ENCODE measurements around the gene PIH1D1. TPM values are rescaled to one million over a fixed set of nuclear protein-coding genes. Genes with fewer than 3 reads are reported as not detected.
A peak's percentile ranks its signal among the peaks of the same experiment; 100 is the strongest.

PIH1D1 gene
- total RNA-seq, 2 experiments from 2014 or later, result 124 to 126 TPM

- Mint-ChIP-seq H3K4me1 (ENCODE audit: low read depth) (peaks cover 34% of the 10 kb centered on the region), H3K4me3 (peak overlapping the region; percentile 100), H3K9me3 (no peaks in the 10 kb centered on the region), H3K27ac (peak overlapping the region; percentile 99), H3K27me3 (no peaks in the 10 kb centered on the region), H3K36me3 (ENCODE audit: low read depth) (peaks cover 77% of the 10 kb centered on the region)
- CTCF ChIA-PET, result interaction anchor here (1.3 to 2.6 kb wide), 5 partner anchors 8 to 82 kb away, joined by 3 to 8 read pairs (median 5); partner anchors contain the start of genes FLT3LG and RPS11
- TF ChIP-seq CTCF (IDR thresholded peaks at IDR 0.05), result no peak
- ATAC-seq (no peak), DNase-seq (no peak)
- intact Hi-C loops (cut with micrococcal nuclease), result no loop called here
- POLR2A ChIA-PET, result interaction anchor here (0.6 to 4.6 kb wide), 30 partner anchors 8 to 500 kb away, joined by 3 to 76 read pairs (median 5); partner anchors contain the start of genes CD37, FLT3LG, GFY and NOSIP
Measured at GRCh38 chr19:49488046-49488862, 36.6 kb upstream of the PIH1D1 start.

- POLR2A ChIA-PET, result interaction anchor here (0.6 to 4.6 kb wide), 27 partner anchors 10 to 501 kb away, joined by 3 to 76 read pairs (median 5); partner anchors contain the start of genes CD37, FLT3LG, GFY and NOSIP
- Mint-ChIP-seq H3K27ac (peak within 1 kb of the TSS; percentile 99), H3K4me1 (ENCODE audit: low read depth) (peaks cover 31% of the 10 kb centered on the region), H3K4me3 (peak within 1 kb of the TSS; percentile 100), H3K36me3 (ENCODE audit: low read depth) (peaks cover 71% of the 10 kb centered on the region), H3K27me3 (no peaks in the 10 kb centered on the region), H3K9me3 (no peaks in the 10 kb centered on the region)
- intact Hi-C loops (cut with micrococcal nuclease), result no loop called here
- CTCF ChIA-PET, result interaction anchor here (1.4 to 2.6 kb wide), 4 partner anchors 9 to 83 kb away, joined by 3 to 8 read pairs (median 6); partner anchors contain the start of gene RPS11
- peak; percentile 100 for DNase-seq
- no peak for TF ChIP-seq CTCF (IDR thresholded peaks at IDR 0.05)
- peak; percentile 93 for ATAC-seq
Measured at GRCh38 chr19:49487277-49488045, 35.8 kb upstream of the PIH1D1 start, which contains the start of gene RPL13A. Gene RPL13A, plus strand, starts transcription at chr19:49487608. Its CDS starts 22 bp downstream, at chr19:49487630.

GRCh38 chr19:49486710-49487276, 35.2 kb upstream of the PIH1D1 start:
- ChIA-PET CTCF (interaction anchor here (2.6 to 3.4 kb wide), 2 partner anchors 10 to 11 kb away, joined by 7 to 19 read pairs; no protein-coding TSS in a partner anchor), POLR2A (interaction anchor here (1.0 to 4.6 kb wide), 13 partner anchors 9 to 154 kb away, joined by 3 to 76 read pairs (median 7); partner anchors contain the start of genes FLT3LG, GFY, PIH1D1 and PRR12)
- no peaks in the 10 kb centered on the region for H3K27me3 Mint-ChIP-seq
- peaks cover 68% of the 10 kb centered on the region for H3K36me3 Mint-ChIP-seq (ENCODE audit: low read depth)
- peak overlapping the region; percentile 99 for H3K27ac Mint-ChIP-seq
- peaks cover 30% of the 10 kb centered on the region for H3K4me1 Mint-ChIP-seq (ENCODE audit: low read depth)
- H3K9me3 Mint-ChIP-seq, result no peaks in the 10 kb centered on the region
- no peak for ATAC-seq
- DNase-seq, result no peak
- no peak for TF ChIP-seq CTCF (IDR thresholded peaks at IDR 0.05)
- peak overlapping the region; percentile 100 for H3K4me3 Mint-ChIP-seq
- intact Hi-C loops (cut with micrococcal nuclease), result no loop called here

GRCh38 chr19:49486232-49486631, 34.6 kb upstream of the PIH1D1 start:
- ChIA-PET POLR2A (interaction anchor here (1.5 kb wide), 1 partner anchor 16 kb away, joined by 5 read pairs; no protein-coding TSS in a partner anchor), CTCF (interaction anchor here (3.4 kb wide), 1 partner anchor 10 kb away, joined by 19 read pairs; no protein-coding TSS in a partner anchor)
- TF ChIP-seq CTCF (IDR thresholded peaks at IDR 0.05), result no peak
- Mint-ChIP-seq H3K4me1 (ENCODE audit: low read depth) (peaks cover 31% of the 10 kb centered on the region), H3K4me3 (peak overlapping the region; percentile 100), H3K27ac (peak overlapping the region; percentile 99), H3K9me3 (no peaks in the 10 kb centered on the region), H3K36me3 (ENCODE audit: low read depth) (peaks cover 64% of the 10 kb centered on the region), H3K27me3 (no peaks in the 10 kb centered on the region)
- intact Hi-C loops (cut with micrococcal nuclease), result no loop called here
- ATAC-seq (no peak), DNase-seq (no peak)

All from activated CD8-positive, alpha-beta T cell treated with anti-CD3 and anti-CD28 coated beads for 36 hours (primary cell).